HuH-7 (cell line): Measurements from ENCODE around the gene KHDRBS2.
A peak's percentile ranks its signal among the peaks of the same experiment; 100 is the strongest.

Experiments used
- DNase-seq: peaks from one replicate; pipeline ENCODE4 v3.0.0; 2011; ENCODE audit warnings: low spot score

The KHDRBS2 gene

GRCh38 chr6:62175195-62175594 is 110.8 kb downstream of the KHDRBS2 start:
- DNase-seq: no peak

DNA sequence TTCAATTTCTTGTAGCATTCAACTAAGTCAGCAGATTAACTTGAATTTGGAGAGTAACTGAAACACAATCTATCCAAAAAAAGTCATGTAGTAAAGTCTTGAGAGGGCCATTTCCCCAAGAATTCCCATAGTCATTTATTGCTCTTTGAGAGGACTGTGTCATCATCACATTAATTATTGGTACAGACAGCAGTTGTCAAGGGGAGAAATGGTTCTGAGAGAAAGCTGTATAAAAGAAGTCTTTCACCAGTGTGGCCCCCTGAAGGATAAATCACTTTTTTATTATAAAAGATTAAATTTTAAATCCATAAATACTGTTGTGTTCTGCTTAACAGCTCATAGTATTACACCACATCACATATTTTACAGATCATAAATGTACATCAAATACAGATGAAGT is 111.5 kb downstream of the KHDRBS2 start:
- DNase-seq: no peak

GRCh38 chr6:62167736-62168135 is 118.3 kb downstream of the KHDRBS2 start:
- no peak for DNase-seq

- DNase-seq: no peak
Measured at GRCh38 chr6:62162858-62163257, 123.2 kb downstream of the KHDRBS2 start.

DNA sequence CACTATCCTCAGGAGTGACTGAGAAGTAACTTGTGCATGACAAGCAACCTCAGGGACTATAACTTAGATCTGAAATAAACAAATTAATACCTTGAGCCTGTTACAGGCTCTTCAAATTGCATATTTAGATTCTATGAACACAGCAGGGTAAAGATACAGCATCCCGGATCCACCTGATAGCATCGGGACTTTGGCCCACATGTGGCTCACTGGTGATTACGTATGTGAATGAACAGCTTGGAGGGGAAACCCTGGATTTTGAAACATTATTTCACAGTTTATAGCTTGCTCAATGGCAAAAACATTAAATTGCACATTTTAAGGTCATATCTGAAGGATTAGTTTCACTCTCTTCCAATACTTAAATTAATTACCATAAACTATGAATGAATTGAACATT is 133.2 kb downstream of the KHDRBS2 start:
- no peak for DNase-seq

GRCh38 chr6:62150048-62150663 is 135.9 kb downstream of the KHDRBS2 start:
- DNase-seq: peak; percentile 16

DNA sequence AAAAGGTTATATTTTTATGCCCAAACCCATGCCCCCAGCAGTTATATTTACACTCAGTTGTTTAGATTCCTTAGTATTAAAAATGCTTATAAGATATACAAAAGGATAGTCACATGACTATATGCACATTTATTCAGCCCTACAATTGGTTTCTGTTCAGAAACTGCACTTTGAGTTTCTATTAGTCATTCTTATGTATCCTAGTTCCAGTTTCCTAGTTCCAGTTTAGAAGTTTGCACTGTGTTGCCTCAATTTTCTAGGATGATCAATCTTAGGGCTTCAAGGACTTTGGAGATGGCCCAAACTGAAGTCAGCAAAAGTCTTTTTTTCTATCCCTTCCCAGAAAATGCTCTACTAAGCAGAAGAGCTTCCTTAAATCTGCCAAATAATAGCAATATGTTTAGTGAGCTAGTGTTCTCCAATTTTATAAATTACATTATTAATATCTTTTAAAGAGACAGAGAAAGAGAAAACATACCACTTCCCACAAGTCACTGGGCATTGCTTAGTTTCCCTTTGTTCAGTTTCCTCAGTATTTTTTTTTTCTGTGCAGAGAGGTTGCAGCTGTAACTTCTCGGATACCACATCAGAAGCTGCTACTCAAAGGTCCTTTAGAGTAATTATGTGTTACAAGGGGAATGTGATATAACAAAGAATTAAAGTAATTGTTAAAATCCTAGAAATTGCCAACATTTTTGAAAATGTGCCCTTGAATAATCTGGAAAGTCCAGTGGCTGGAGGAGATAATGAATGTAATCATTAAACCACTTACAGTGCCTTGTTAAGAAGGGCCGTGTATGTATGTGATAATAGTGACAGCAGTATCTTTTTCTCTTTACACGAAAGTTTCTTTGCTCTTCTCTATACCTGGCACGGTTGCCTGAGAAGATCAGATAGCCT is 138.8 kb downstream of the KHDRBS2 start:
- no peak for DNase-seq

- no peak for DNase-seq
Measured at GRCh38 chr6:62129127-62129526, 156.9 kb downstream of the KHDRBS2 start.

GRCh38 chr6:62119401-62119800 is 166.6 kb downstream of the KHDRBS2 start:
- DNase-seq: no peak

DNA sequence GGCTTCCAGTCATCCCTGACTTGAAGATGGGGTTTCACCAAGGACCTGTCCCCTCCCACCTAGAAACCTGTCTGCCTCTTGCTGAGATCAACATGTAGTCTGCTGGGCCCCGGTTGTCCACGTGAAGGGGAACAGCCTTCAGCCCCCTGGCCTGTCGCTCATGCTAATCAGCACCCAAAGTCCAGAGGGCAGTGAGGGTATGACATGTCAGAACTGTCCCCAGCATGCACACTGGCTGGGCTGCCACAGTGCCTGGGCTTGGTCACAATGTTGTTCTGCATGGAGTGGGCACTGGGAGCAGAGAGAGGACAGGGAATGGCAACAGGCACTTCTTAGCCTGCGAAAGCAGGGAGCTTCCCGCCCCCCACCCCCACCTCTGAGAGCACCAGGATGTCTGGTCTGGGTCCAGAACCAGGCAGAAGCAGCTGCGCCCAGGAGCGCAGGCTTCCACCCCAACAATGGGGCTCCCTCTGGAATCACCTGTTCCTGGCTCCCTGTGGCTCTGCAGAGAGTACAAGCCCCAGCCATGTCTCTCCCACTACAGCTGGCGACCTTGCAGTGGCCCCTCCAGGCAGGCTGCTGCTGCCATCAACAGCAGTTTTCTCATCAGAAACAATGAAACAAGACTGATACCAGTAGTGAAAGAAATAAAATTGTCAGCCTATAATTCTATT is 182.7 kb downstream of the KHDRBS2 start:
- no peak for DNase-seq

DNA sequence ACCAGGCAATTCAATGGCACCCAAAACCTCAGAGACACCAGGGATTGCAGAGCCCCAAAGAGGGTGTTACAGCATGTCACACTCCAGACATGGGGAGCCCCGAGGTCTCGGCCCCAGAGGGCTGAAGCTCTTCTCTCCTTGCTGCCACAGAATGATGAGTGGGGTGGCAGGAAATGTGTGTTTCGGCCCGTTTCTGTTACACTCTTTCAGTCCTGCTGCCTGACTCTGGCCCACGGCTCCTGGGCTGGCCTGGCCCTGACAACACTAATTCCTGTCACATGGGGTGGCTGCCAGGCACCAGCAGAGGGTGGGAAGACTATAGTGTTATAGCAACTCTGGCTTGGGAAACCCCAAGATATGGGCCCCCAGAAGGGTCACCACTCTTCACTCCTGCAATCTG is 183.6 kb downstream of the KHDRBS2 start:
- DNase-seq: no peak

DNA sequence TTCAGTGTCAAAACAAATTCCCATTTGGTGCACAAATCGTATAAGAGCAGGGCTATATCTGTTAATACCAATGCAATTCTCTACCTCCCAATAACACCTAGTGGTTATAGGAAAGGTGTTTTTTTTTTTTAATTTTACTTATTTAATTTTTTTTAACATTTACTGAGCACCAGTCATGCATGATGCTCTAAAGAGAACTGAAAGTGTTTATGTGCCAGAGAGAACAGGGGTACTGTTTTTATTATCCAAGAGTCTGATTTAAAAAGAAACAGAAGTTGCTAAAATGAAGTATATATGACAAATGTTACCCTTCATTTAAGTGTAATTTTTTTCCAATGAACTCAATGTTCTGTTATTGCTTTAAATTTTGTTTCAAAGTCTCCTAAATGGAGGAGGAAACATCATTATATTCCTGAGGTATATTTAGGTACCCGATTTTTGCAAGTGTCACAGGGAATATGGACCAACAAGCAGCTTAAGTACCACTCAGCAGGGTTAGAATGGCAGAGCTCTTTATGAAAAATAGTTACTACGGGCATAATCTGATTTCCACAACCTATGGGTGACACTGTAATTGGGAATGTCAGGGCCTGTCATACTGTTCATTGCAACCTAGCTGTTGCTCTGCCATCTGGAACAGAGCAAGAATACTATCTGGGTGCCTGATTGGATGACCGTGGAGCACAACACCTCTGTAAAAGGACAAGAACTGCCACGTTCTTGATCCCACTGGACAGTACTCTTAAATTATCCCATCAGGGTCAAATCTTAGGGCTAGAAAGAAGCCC is 195.4 kb downstream of the KHDRBS2 start:
- DNase-seq: no peak

DNA sequence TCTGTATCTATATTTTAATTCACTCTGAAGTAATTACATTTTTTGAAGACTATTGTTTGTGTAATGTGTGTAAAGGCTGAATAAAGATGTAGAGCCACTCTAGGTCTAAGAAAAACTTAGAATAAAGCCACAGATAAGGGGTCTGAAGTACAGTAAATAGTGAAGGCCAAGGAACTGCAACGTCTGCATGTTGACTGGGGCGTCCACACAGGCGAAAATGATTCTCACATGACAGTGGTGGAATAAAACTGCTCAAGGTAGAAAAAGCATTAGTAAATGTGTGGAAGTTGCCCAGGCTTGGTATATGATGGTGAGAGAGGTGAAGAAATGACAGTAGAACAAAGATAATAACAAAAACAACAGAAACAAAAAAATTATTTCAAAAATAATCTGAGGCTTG is 196.2 kb downstream of the KHDRBS2 start:
- no peak for DNase-seq

DNA sequence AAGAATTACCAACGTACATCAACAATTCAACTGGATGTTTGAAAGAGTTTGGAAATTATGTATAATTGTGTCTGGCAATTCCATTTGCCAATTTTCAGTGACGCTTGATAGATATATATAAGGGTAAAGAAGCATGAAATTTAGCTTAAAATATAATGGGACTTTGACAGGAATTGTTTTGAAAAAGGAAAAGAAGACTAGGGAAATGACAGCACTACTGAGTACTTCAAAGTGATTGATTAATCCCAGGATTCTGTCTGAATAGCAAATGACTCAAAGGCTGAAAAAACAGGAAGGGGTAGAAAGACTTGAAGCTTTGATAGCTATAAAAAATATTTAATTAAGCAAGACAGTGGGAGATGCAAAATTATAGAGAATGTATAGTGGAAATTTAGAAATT is 200.0 kb downstream of the KHDRBS2 start:
- no peak for DNase-seq

GRCh38 chr6:62075869-62076268 is 210.2 kb downstream of the KHDRBS2 start:
- DNase-seq: no peak

GRCh38 chr6:62059901-62060300 is 226.1 kb downstream of the KHDRBS2 start:
- no peak for DNase-seq

- no peak for DNase-seq
Measured at GRCh38 chr6:62057300-62057699, 228.7 kb downstream of the KHDRBS2 start.

GRCh38 chr6:62045502-62045901 is 240.5 kb downstream of the KHDRBS2 start:
- DNase-seq: no peak

DNA sequence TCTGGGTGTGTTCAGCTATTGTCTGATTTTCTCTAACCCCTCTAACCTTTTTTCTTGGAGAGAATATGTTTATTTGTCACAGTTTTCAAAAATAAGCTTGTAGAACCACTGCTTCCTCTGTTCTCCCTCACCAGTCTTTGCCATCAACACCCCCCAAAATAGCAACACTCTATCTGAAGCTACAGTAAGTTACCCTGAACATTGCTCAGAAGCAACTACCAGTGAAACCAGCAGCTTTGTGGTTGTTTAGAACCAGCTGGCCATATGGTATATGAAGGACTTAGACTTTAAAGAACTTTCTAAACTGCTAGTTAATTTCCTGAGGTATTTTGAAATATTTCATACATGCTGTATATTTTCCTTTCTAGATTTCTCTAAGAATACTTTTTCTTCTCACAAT is 242.9 kb downstream of the KHDRBS2 start:
- no peak for DNase-seq

- DNase-seq: no peak
Measured at GRCh38 chr6:62042429-62042828, 243.6 kb downstream of the KHDRBS2 start.

- no peak for DNase-seq
Measured at GRCh38 chr6:62039605-62040004, 246.4 kb downstream of the KHDRBS2 start.

GRCh38 chr6:62037445-62037844 is 248.6 kb downstream of the KHDRBS2 start:
- DNase-seq: no peak
